MG63 (cell line): ENCODE results near the gene CHRNB2. TPM values are rescaled to one million over a fixed set of nuclear protein-coding genes. Genes with fewer than 3 reads are reported as not detected.

ENCODE experiments used
- DNase-seq: peaks from one replicate; pipeline ENCODE4 v3.0.0-alpha.2; 2020
- H3K27me3 ChIP-seq: fragments of 250-450 bp; sonication (Bioruptor Pico); 2 replicates; pipeline ENCODE4 v1.5.1; 2020; ENCODE audit warnings: mild to moderate bottlenecking, moderate library complexity
- H3K36me3 ChIP-seq: fragments of 250-450 bp; sonication (Bioruptor Pico); 2 replicates; pipeline ENCODE4 v1.5.1; 2020; ENCODE audit warnings: mild to moderate bottlenecking, moderate library complexity
- H3K4me3 ChIP-seq: fragments of 250-450 bp; sonication (Bioruptor Pico); 2 replicates; pipeline ENCODE4 v1.5.1; 2020; ENCODE audit warnings: mild to moderate bottlenecking, moderate library complexity
- H3K9me3 ChIP-seq: fragments of 250-450 bp; sonication (Bioruptor Pico); 2 replicates; pipeline ENCODE4 v1.5.1; 2020; ENCODE audit warnings: mild to moderate bottlenecking, moderate library complexity
- total RNA-seq: library from RNA; depleted of rRNA; stranded (reverse); fragments of >200 nt; shearing (Covaris generic); gene quantifications from 2 replicates; pipeline ENCODE4 v1.2.3, GENCODE V29; 2014; ENCODE audit warnings: low replicate concordance

The CHRNB2 gene
- total RNA-seq, 1 experiment from 2014 or later = not detected

DNA sequence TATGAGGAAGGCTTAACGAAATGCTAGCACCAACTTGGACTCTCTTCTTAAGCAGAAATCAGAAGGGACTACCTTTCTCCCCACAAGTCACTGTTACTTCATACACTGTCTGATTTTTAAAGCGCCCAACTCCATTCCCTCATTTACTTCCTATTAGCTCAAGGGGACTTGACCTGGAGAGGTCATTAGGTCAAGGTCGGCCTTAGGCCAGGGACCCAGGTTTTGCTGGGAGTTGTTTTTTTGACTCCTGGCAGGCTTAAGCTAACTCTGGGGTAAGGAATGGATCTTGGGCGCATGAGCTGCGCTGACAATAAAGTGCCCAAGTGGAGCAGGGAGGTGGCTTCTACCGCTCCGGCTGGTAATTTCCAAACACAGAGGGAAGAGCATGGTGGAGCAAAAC is 23.6 kb downstream of the CHRNB2 start:
- DNase-seq = no peak
- Histone ChIP-seq H3K27me3 (no peaks in the 10 kb centered on the region), H3K4me3 (no peak overlapping the region), H3K9me3 (no peaks in the 10 kb centered on the region), H3K36me3 (peaks cover 96% of the 10 kb centered on the region)

DNA sequence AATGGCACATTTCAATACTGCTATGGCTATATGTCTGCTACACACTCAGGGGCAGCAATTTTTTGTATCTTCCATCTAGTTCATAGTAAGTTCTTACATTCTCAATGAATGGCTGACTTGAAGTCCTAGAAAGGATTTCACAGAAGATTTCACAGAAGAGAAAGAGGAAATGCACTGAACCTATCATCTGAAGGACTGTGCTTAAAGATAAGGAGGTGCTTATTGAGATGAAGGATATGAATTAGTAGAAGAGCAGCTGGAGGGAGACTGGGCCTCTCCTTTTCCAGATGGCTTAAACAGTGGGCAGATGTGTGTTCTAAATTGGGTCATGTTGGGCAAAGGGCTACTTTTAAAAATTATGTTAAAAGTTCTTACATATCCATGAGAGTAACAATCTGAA is 25.8 kb downstream of the CHRNB2 start:
- H3K27me3 ChIP-seq = no peaks in the 10 kb centered on the region
- DNase-seq = no peak
- H3K36me3 ChIP-seq = peaks cover 96% of the 10 kb centered on the region
- no peak overlapping the region for H3K4me3 ChIP-seq
- H3K9me3 ChIP-seq = no peaks in the 10 kb centered on the region

DNA sequence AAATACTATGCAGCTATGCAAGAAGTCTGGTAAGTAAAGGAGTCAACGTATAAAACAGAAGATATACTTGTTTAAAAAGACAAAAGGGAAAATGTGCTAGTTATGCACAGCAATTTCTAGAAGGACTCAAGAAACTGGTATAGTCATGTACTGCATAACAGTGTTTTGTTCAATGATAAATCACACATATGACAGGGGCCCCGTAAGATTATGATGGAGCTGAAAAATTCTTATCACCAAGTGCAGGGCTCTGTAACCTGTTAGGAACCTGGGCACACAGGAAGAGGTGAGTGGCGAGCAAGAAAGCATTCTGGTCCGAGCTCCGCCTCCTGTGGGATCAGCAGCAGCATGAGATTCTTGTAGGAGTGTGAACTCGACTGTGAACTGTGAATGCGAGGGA is 27.2 kb downstream of the CHRNB2 start:
- DNase-seq = no peak
- Histone ChIP-seq H3K9me3 (no peaks in the 10 kb centered on the region), H3K36me3 (peaks cover 96% of the 10 kb centered on the region)

GRCh38 chr1:154595621-154596020 is 28.0 kb downstream of the CHRNB2 start:
- no peaks in the 10 kb centered on the region for H3K9me3 ChIP-seq
- no peaks in the 10 kb centered on the region for H3K27me3 ChIP-seq
- H3K4me3 ChIP-seq = no peak overlapping the region
- peak; percentile 18 for DNase-seq
- peaks cover 96% of the 10 kb centered on the region for H3K36me3 ChIP-seq

More for the DNA sequence above, 27.2 kb downstream of the CHRNB2 start:
- H3K27me3 ChIP-seq = no peaks in the 10 kb centered on the region
- H3K4me3 ChIP-seq = no peak overlapping the region

GRCh38 chr1:154598871-154599635 is 31.5 kb downstream of the CHRNB2 start:
- Histone ChIP-seq H3K36me3 (peaks cover 94% of the 10 kb centered on the region), H3K4me3 (no peak overlapping the region), H3K9me3 (no peaks in the 10 kb centered on the region), H3K27me3 (no peaks in the 10 kb centered on the region)
- DNase-seq = no peak

DNA sequence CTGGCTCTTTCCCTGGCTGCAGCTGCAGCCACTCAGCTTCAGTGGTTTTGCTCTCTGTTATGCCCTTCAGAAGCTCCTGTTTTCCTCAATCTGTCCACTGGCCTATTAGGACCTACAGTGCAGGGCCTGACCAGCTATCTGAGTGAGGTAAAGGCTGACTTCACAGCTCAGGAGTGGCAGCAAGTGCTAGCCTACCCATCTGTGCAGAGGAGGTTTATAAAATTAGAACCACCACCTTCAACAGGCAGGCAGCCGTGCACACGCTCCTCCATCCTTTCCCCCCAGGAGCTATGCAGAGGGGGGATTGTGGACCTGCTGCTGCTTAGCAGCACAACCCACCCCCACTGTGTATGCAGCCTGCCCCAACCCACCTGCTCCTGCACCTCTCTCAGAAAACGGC is 32.1 kb downstream of the CHRNB2 start:
- H3K36me3 ChIP-seq = peaks cover 94% of the 10 kb centered on the region
- DNase-seq = no peak
- H3K4me3 ChIP-seq = no peak overlapping the region
- no peaks in the 10 kb centered on the region for H3K9me3 ChIP-seq
- H3K27me3 ChIP-seq = no peaks in the 10 kb centered on the region

- no peaks in the 10 kb centered on the region for H3K9me3 ChIP-seq
- no peaks in the 10 kb centered on the region for H3K27me3 ChIP-seq
- DNase-seq = no peak
- H3K36me3 ChIP-seq = peaks cover 80% of the 10 kb centered on the region
- no peak overlapping the region for H3K4me3 ChIP-seq
Measured at GRCh38 chr1:154603317-154603716, 35.7 kb downstream of the CHRNB2 start.

DNA sequence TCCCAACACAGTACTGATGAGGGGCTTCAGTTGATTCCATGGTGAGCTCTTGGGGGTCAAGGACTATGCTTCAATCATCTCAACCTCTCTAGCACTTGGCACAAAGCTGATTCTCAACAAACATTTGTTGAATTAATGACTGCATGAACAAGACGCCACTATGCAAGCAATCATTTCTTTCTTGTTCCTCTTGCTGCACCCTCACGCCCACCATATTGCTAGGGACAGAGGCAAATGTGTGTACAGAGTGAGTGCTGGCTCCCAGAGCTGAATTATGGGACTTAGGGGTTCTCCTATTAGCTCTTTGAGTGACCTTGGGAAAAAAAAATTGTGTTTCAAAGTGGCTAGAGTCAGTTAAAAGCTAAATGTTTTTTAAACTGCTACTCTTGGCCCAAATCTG is 38.0 kb downstream of the CHRNB2 start:
- DNase-seq = no peak
- H3K27me3 ChIP-seq = no peaks in the 10 kb centered on the region
- no peaks in the 10 kb centered on the region for H3K9me3 ChIP-seq
- no peak overlapping the region for H3K4me3 ChIP-seq
- peaks cover 57% of the 10 kb centered on the region for H3K36me3 ChIP-seq

DNA sequence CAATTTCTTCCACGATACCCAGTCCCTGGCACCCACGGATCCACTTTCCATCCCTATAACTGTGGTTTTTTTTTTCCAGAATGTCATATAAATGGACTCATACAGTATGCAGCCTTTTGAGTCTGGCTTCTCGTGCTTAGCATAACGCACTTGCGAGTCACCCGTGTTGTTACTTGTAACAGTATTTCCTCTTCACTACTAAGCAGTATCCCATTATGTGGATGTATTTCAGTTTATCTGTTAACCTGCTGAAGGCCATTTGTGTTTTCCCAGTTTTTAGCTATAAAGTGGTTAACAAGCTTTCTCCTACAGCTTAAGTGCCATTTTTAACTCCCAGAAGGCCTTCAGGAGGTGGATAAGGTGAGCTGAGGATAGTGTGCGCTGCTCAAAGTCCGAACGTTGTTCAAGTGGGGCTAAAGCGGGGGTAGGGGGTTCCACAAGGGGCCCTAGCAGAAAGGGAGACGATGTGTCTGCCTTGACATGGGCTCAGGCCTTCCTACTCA is 39.6 kb downstream of the CHRNB2 start:
- no peaks in the 10 kb centered on the region for H3K27me3 ChIP-seq
- peak overlapping the region; percentile 74 for H3K4me3 ChIP-seq
- H3K9me3 ChIP-seq = no peaks in the 10 kb centered on the region
- H3K36me3 ChIP-seq = peaks cover 41% of the 10 kb centered on the region
- peak; percentile 40 for DNase-seq

GRCh38 chr1:154607609-154608396 is 40.2 kb downstream of the CHRNB2 start, which contains the start of gene ADAR:
Gene ADAR, minus strand, starts transcription at chr1:154608186. Its CDS starts 180 bp downstream, at chr1:154608006.
- H3K4me3 ChIP-seq = peak within 1 kb of the TSS; percentile 74
- peaks cover 36% of the 10 kb centered on the region for H3K36me3 ChIP-seq
- no peaks in the 10 kb centered on the region for H3K9me3 ChIP-seq
- peak; percentile 97 for DNase-seq
- no peaks in the 10 kb centered on the region for H3K27me3 ChIP-seq

DNA sequence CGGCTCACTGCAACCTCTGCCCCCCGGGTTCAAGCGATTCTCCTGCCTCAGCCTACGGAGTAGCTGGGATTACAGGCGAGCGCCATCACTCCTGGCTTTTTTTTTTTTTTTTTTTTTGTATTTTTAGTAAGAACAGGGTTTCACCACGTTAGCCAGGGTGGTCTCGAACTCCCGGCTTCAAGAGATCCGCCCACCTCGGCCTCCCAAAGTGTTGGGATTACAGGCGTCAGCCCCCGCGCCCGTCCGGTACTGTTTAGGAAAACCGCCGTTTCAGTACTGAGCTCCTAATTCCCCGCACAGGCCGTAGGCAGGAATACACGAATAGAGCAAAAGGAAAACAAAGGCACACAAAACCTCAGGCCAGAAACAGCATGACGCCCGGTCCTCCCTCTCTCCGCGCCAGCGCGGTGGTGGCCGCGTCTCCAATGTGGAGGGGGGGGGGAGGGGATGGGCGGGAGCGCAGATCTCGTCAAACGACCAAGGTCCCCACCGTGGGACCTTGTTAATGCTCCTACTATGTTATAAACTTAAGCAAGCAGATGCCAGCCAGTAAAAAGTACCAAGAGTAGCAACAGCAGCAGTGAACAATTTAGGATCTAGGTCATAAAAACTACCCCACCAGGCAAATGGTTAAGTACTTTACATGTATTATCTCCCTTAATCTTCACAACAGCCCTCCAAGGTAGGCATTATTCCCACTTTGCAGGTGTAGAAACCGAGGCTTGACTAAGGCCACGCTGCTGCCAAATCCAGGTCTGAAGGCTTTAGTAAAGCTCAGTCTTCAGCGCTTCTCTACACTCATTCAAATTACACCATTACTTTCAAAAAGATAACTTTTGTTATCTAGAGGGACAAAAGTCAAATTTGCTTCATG is 41.1 kb downstream of the CHRNB2 start:
- Histone ChIP-seq H3K9me3 (no peaks in the 10 kb centered on the region), H3K27me3 (no peaks in the 10 kb centered on the region), H3K4me3 (peak overlapping the region; percentile 74), H3K36me3 (peaks cover 31% of the 10 kb centered on the region)
- DNase-seq = peak; percentile 69

DNA sequence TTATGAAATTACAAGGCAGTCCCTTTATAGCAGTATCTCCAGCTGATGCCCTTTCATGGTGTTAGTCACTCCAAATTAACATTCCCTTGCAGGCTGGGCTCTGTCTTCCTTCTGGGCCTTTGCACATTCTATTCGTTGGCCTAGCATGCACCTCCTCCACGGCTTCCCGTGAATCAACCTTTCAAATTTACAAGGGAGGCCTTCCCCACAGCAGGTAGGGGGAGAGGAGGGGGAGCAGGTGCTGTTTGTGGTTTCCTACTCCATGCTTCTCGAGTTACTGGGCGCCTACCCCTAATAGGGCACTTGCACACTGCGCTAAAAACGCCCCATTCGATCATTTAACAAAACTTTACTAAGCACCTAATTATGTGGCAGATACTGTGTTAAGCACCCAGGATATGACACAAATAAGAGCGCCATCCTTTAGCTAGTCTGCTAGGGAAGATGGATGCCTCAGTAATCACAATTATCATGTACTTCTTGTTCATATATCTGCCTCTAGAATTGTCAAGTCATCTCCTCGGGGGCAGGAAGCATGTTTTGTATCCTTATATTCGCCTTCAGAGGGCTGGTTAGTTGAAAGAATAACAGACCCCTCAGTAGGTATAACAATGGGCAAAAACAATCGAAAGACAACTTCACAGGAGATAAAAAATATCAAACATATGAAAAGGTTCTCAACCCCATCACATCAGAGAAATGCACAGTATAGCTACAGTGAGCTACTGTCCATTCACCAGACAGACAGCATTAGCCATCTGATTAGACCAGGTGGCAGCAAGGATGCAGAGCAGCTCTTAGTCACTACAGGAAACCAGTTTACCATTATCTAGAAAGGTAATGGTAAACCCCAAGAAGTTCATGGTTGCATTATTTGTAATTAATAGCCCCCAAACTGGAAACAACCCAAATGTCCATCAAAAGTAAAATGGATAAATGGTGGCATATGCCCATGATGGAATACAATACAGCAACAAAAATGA is 42.1 kb downstream of the CHRNB2 start:
- Histone ChIP-seq H3K9me3 (no peaks in the 10 kb centered on the region), H3K36me3 (peaks cover 21% of the 10 kb centered on the region), H3K4me3 (no peak overlapping the region), H3K27me3 (no peaks in the 10 kb centered on the region)
- peak; percentile 28 for DNase-seq

DNA sequence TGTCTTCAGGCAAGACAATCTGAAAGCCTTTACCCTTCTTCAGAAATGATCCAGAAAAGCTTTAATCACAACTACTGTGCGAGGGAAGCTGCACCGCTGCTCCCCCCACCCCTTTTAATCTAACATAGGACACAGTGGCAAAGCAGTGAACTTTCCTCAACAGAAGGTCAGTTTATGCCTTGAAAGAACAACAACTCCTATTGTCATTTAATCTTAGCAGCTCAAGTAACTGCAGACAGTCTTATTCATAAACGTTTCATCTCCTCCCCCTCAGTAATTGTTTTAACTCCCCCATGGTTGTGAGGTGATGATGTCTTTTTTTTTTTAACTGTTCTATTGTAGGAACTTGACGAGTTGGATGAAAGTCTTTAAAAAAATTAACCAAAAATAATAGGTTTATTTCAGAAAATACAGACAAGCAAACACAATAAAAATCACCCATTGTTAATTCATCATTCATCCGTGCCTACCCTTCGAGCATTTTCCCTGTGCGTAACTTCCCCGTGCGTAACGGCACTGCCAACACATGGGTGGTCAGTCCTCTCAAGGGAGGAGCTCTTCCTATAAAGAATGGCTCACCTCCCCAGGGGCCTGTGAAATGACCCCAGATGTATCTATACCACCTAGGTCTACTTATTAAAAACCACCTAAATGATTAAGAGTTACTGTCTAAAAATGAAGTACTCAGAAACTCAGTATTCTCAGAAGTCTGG is 43.7 kb downstream of the CHRNB2 start:
- H3K9me3 ChIP-seq = no peaks in the 10 kb centered on the region
- peaks cover 8% of the 10 kb centered on the region for H3K36me3 ChIP-seq
- DNase-seq = no peak
- no peaks in the 10 kb centered on the region for H3K27me3 ChIP-seq
- no peak overlapping the region for H3K4me3 ChIP-seq

GRCh38 chr1:154614247-154614646 is 46.7 kb downstream of the CHRNB2 start:
- Histone ChIP-seq H3K27me3 (no peaks in the 10 kb centered on the region), H3K36me3 (no peaks in the 10 kb centered on the region; the same call in none of the 2 replicates), H3K9me3 (no peaks in the 10 kb centered on the region), H3K4me3 (no peak overlapping the region)
- DNase-seq = no peak

GRCh38 chr1:154614901-154615300 is 47.3 kb downstream of the CHRNB2 start:
- Histone ChIP-seq H3K4me3 (no peak overlapping the region), H3K27me3 (no peaks in the 10 kb centered on the region), H3K9me3 (no peaks in the 10 kb centered on the region), H3K36me3 (no peaks in the 10 kb centered on the region; the same call in none of the 2 replicates)
- no peak for DNase-seq
